GM23338 (cell line): Measurements from ENCODE around the gene MINDY1. TPM values are rescaled to one million over a fixed set of nuclear protein-coding genes. Genes with fewer than 3 reads are reported as not detected.

Source experiments
- ATAC-seq: fragments of 200-7000 bp; cut with Tn5 transposase; 3 replicates; pipeline ENCODE4 v1.9.1; 2020
- DNase-seq: peaks from one replicate; pipeline ENCODE4 v3.0.0-alpha.2; 2015; ENCODE audit warnings: low spot score
- H2AFZ ChIP-seq: fragments of 200-600 bp; sonication (generic); 2 replicates; pipeline ENCODE4 v1.8.0; 2016; ENCODE audit warnings: antibody characterized with exemption, mild to moderate bottlenecking, moderate library complexity
- H3F3A ChIP-seq: fragments of 200-600 bp; sonication (generic); replicated peaks from 2 replicates; pipeline ENCODE4 v1.8.0; 2017; ENCODE audit warnings: antibody characterized with exemption, mixed run types, low read depth
- H3K27ac ChIP-seq: fragments of 200-600 bp; sonication (generic); 2 replicates; pipeline ENCODE4 v1.6.1; 2016; ENCODE audit warnings: low read depth
- H3K27me3 ChIP-seq: fragments of 200-600 bp; sonication (generic); 2 replicates; pipeline ENCODE4 v1.8.0; 2016; ENCODE audit warnings: mild to moderate bottlenecking, mixed run types, moderate library complexity; ENCODE audit not compliant: insufficient read depth
- H3K36me3 ChIP-seq: fragments of 200-600 bp; sonication (generic); 2 replicates; pipeline ENCODE4 v1.8.0; 2016; ENCODE audit warnings: mild to moderate bottlenecking; ENCODE audit not compliant: insufficient read depth
- H3K4me1 ChIP-seq: fragments of 200-600 bp; sonication (generic); 2 replicates; pipeline ENCODE4 v1.8.0; 2016; ENCODE audit warnings: mild to moderate bottlenecking, moderate library complexity; ENCODE audit not compliant: insufficient read depth
- H3K4me2 ChIP-seq: fragments of 200-600 bp; sonication (generic); 2 replicates; pipeline ENCODE4 v1.7.1; 2017; ENCODE audit warnings: mixed run types
- H3K4me3 ChIP-seq: fragments of 200-600 bp; sonication (generic); 2 replicates; pipeline ENCODE4 v1.6.1; 2016; ENCODE audit warnings: mixed run types
- H3K79me2 ChIP-seq: fragments of 200-600 bp; sonication (generic); replicated peaks from 2 replicates; pipeline ENCODE4 v1.8.0; 2017; ENCODE audit warnings: mild to moderate bottlenecking; ENCODE audit not compliant: insufficient read depth
- H3K9me2 ChIP-seq: fragments of 200-600 bp; sonication (generic); 2 replicates; pipeline ENCODE4 v1.8.0; 2017; ENCODE audit not compliant: insufficient read depth
- H4K20me1 ChIP-seq: fragments of 200-600 bp; sonication (generic); replicated peaks from 2 replicates; pipeline ENCODE4 v1.8.0; 2017; ENCODE audit warnings: mild to moderate bottlenecking; ENCODE audit not compliant: insufficient read depth
- H3K27ac Mint-ChIP-seq: 2 replicates; pipeline ENCODE4 v1.8.0; 2020; ENCODE audit warnings: inconsistent platforms, mild to moderate bottlenecking, moderate library complexity, mixed read lengths
- H3K27me3 Mint-ChIP-seq: 3 replicates; pipeline ENCODE4 v1.8.0; 2022; ENCODE audit warnings: low read depth, mild to moderate bottlenecking, moderate library complexity, mixed read lengths, inconsistent platforms; ENCODE audit not compliant: insufficient read depth, poor library complexity
- H3K36me3 Mint-ChIP-seq: 3 replicates; pipeline ENCODE4 v1.8.0; 2021; ENCODE audit warnings: low read depth, mild to moderate bottlenecking, inconsistent platforms, moderate library complexity, mixed read lengths
- H3K4me1 Mint-ChIP-seq: 3 replicates; pipeline ENCODE4 v1.8.0; 2020; ENCODE audit warnings: mild to moderate bottlenecking, inconsistent platforms, mixed read lengths
- H3K4me3 Mint-ChIP-seq: 3 replicates; pipeline ENCODE4 v1.8.0; 2021; ENCODE audit warnings: moderate library complexity, mild to moderate bottlenecking, inconsistent platforms, mixed read lengths
- H3K9me3 Mint-ChIP-seq: 3 replicates; pipeline ENCODE4 v1.8.0; 2020; ENCODE audit warnings: moderate library complexity, mild to moderate bottlenecking, inconsistent platforms, mixed read lengths
- CREB1 ChIP-seq: fragments of 250-450 bp; sonication (Bioruptor Pico); IDR thresholded peaks from 2 replicates; pipeline ENCODE4 v1.5.0; 2020; ENCODE audit warnings: low read depth, mild to moderate bottlenecking, moderate library complexity
- ETS1 ChIP-seq: IDR thresholded peaks from 2 replicates; pipeline ENCODE4 v1.6.1; 2016; ENCODE audit warnings: antibody characterized with exemption
- EZH2 ChIP-seq: fragments of 200-600 bp; sonication (generic); IDR thresholded peaks from one replicate; pipeline ENCODE4 v1.8.0; 2017; ENCODE audit warnings: antibody characterized with exemption, mild to moderate bottlenecking, low read depth; ENCODE audit not compliant: unreplicated experiment
- EZH2phosphoT487 ChIP-seq: fragments of 200-600 bp; sonication (generic); IDR thresholded peaks from one replicate; pipeline ENCODE4 v1.8.1; 2018; ENCODE audit warnings: antibody characterized with exemption; ENCODE audit not compliant: unreplicated experiment
- POLR2AphosphoS5 ChIP-seq: IDR thresholded peaks from 2 replicates; pipeline ENCODE4 v1.6.1; 2016; ENCODE audit warnings: antibody characterized with exemption, low read depth
- STAT1 ChIP-seq: IDR thresholded peaks from one replicate; pipeline ENCODE4 v1.6.1; 2016; ENCODE audit warnings: antibody characterized with exemption; ENCODE audit not compliant: unreplicated experiment
- polyA plus RNA-seq: library from polyadenylated mRNA; unstranded; fragments of >200 nt; fragmentation: Nextera tagmentation; extraction: Ambion mirVana; gene quantifications from 2 replicates; pipeline ENCODE4 v1.2.1, GENCODE V29; 2016
- total RNA-seq: library from RNA; depleted of rRNA; stranded (reverse); fragments of >200 nt; shearing (Covaris generic); gene quantifications from 2 replicates; pipeline ENCODE4 v1.2.3, GENCODE V29; 2014
- TF ChIP-seq, protein P1 (sequence below): fragments of 250-450 bp; sonication (Bioruptor Pico); IDR thresholded peaks from 2 replicates; pipeline ENCODE4 v1.5.0; 2020; ENCODE audit warnings: mild to moderate bottlenecking, moderate library complexity
- TF ChIP-seq, protein P2 (sequence below), 2 experiments: fragments of 200-600 bp in 1 of 2; sonication (generic) in 1 of 2; conservative IDR thresholded peaks; 2 replicates each; pipeline versions ENCODE4 v1.5.1 to v1.6.1; 2016 to 2017; ENCODE audit warnings: antibody characterized with exemption in 2 of 2, low read depth in 2 of 2, mild to moderate bottlenecking in 2 of 2, moderate library complexity in 1 of 2

Gene MINDY1
- total and polyA plus RNA-seq, 2 experiments from 2014 or later, result 4.5 to 10.3 TPM

GRCh38 chr1:151008244-151009205 lies 1.8 kb upstream of the MINDY1 start, which contains the start of gene PRUNE1:
PRUNE1 (plus strand) TSS chr1:151008449; CDS start chr1:151008633, 184 bp downstream.
- Histone ChIP-seq H3K27ac (peak within 1 kb of the TSS; percentile 73), H3K36me3 (no peaks in the 10 kb centered on the region), H3F3A (peaks cover 13% of the 10 kb centered on the region; the same call in 1 of the 2 replicates), H3K4me1 (peaks cover 25% of the 10 kb centered on the region), H3K4me2 (peak within 1 kb of the TSS; percentile 80), H2AFZ (peak within 1 kb of the TSS; percentile 88), H3K79me2 (peaks cover 15% of the 10 kb centered on the region), H4K20me1 (no peaks in the 10 kb centered on the region; the same call in 1 of the 2 replicates), H3K27me3 (no peaks in the 10 kb centered on the region), H3K4me3 (peak within 1 kb of the TSS; percentile 84), H3K9me2 (no peaks in the 10 kb centered on the region)
- DNase-seq (peak; percentile 98), ATAC-seq (peak; percentile 76)
- Mint-ChIP-seq H3K9me3 (no peaks in the 10 kb centered on the region), H3K4me3 (peak within 1 kb of the TSS; percentile 94), H3K4me1 (peaks cover 36% of the 10 kb centered on the region), H3K27me3 (peaks cover 21% of the 10 kb centered on the region), H3K36me3 (no peaks in the 10 kb centered on the region; the same call in 2 of the 3 replicates), H3K27ac (peak within 1 kb of the TSS; percentile 96)
- TF ChIP-seq CREB1 (CRISPR knock-in tag), result peak; percentile 82
- TF ChIP-seq STAT1, result no peak
- TF ChIP-seq, protein P1, sequence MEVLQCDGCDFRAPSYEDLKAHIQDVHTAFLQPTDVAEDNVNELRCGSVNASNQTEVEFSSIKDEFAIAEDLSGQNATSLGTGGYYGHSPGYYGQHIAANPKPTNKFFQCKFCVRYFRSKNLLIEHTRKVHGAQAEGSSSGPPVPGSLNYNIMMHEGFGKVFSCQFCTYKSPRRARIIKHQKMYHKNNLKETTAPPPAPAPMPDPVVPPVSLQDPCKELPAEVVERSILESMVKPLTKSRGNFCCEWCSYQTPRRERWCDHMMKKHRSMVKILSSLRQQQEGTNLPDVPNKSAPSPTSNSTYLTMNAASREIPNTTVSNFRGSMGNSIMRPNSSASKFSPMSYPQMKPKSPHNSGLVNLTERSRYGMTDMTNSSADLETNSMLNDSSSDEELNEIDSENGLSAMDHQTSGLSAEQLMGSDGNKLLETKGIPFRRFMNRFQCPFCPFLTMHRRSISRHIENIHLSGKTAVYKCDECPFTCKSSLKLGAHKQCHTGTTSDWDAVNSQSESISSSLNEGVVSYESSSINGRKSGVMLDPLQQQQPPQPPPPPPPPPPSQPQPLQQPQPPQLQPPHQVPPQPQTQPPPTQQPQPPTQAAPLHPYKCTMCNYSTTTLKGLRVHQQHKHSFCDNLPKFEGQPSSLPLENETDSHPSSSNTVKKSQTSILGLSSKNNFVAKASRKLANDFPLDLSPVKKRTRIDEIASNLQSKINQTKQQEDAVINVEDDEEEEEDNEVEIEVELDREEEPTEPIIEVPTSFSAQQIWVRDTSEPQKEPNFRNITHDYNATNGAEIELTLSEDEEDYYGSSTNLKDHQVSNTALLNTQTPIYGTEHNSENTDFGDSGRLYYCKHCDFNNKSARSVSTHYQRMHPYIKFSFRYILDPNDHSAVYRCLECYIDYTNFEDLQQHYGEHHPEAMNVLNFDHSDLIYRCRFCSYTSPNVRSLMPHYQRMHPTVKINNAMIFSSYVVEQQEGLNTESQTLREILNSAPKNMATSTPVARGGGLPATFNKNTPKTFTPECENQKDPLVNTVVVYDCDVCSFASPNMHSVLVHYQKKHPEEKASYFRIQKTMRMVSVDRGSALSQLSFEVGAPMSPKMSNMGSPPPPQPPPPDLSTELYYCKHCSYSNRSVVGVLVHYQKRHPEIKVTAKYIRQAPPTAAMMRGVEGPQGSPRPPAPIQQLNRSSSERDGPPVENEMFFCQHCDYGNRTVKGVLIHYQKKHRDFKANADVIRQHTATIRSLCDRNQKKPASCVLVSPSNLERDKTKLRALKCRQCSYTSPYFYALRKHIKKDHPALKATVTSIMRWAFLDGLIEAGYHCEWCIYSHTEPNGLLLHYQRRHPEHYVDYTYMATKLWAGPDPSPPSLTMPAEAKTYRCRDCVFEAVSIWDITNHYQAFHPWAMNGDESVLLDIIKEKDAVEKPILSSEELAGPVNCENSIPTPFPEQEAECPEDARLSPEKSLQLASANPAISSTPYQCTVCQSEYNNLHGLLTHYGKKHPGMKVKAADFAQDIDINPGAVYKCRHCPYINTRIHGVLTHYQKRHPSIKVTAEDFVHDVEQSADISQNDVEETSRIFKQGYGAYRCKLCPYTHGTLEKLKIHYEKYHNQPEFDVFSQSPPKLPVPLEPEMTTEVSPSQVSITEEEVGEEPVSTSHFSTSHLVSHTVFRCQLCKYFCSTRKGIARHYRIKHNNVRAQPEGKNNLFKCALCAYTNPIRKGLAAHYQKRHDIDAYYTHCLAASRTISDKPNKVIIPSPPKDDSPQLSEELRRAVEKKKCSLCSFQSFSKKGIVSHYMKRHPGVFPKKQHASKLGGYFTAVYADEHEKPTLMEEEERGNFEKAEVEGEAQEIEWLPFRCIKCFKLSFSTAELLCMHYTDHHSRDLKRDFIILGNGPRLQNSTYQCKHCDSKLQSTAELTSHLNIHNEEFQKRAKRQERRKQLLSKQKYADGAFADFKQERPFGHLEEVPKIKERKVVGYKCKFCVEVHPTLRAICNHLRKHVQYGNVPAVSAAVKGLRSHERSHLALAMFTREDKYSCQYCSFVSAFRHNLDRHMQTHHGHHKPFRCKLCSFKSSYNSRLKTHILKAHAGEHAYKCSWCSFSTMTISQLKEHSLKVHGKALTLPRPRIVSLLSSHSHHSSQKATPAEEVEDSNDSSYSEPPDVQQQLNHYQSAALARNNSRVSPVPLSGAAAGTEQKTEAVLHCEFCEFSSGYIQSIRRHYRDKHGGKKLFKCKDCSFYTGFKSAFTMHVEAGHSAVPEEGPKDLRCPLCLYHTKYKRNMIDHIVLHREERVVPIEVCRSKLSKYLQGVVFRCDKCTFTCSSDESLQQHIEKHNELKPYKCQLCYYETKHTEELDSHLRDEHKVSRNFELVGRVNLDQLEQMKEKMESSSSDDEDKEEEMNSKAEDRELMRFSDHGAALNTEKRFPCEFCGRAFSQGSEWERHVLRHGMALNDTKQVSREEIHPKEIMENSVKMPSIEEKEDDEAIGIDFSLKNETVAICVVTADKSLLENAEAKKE (CRISPR knock-in tag), result no peak
- no peak for TF ChIP-seq EZH2phosphoT487
- peak; percentile 55; the same call in 1 of the 2 replicates for TF ChIP-seq POLR2AphosphoS5
- peak; percentile 83 for TF ChIP-seq ETS1
- TF ChIP-seq, protein P2, sequence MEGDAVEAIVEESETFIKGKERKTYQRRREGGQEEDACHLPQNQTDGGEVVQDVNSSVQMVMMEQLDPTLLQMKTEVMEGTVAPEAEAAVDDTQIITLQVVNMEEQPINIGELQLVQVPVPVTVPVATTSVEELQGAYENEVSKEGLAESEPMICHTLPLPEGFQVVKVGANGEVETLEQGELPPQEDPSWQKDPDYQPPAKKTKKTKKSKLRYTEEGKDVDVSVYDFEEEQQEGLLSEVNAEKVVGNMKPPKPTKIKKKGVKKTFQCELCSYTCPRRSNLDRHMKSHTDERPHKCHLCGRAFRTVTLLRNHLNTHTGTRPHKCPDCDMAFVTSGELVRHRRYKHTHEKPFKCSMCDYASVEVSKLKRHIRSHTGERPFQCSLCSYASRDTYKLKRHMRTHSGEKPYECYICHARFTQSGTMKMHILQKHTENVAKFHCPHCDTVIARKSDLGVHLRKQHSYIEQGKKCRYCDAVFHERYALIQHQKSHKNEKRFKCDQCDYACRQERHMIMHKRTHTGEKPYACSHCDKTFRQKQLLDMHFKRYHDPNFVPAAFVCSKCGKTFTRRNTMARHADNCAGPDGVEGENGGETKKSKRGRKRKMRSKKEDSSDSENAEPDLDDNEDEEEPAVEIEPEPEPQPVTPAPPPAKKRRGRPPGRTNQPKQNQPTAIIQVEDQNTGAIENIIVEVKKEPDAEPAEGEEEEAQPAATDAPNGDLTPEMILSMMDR (conservative IDR thresholded peaks at IDR 0.05; ENCODE audit: low read depth in 2 of 2), result no peak
- no peak for TF ChIP-seq EZH2
